Duodenal mucosa (tissue), 2 donors: ENCODE measurements around the gene C6orf47.

ENCODE experiments used
- H3K27ac ChIP-seq: one replicate; pipeline ENCODE4 v1.7.0; 2013; ENCODE audit warnings: low read depth, low read length
- H3K27me3 ChIP-seq, 2 donors: one replicate each; pipeline ENCODE4 v1.7.0; 2013; ENCODE audit warnings: low read length in 2 of 2, control low read depth in 1 of 2; ENCODE audit not compliant: insufficient read depth in 2 of 2, control insufficient read depth in 1 of 2
- H3K36me3 ChIP-seq, 2 donors: one replicate each; pipeline ENCODE4 v1.7.0; 2013; ENCODE audit warnings: low read length in 2 of 2, control low read depth in 1 of 2; ENCODE audit not compliant: insufficient read depth in 2 of 2, control insufficient read depth in 1 of 2
- H3K4me1 ChIP-seq, 2 donors: one replicate each; pipeline ENCODE4 v1.7.0; 2013; ENCODE audit warnings: low read length in 2 of 2, control low read depth in 1 of 2; ENCODE audit not compliant: insufficient read depth in 2 of 2, control insufficient read depth in 1 of 2
- H3K4me3 ChIP-seq, 2 donors: one replicate each; pipeline ENCODE4 v1.7.0; 2013; ENCODE audit warnings: low read length in 2 of 2, low read depth in 1 of 2
- H3K9ac ChIP-seq, 2 donors: one replicate each; pipeline ENCODE4 v1.7.0; 2013; ENCODE audit warnings: low read length in 2 of 2, low read depth in 1 of 2
- H3K9me3 ChIP-seq, 2 donors: one replicate each; pipeline ENCODE4 v1.7.0; 2013; ENCODE audit warnings: low read length in 2 of 2, control low read depth in 1 of 2; ENCODE audit not compliant: control insufficient read depth in 1 of 2

C6orf47 gene

DNA sequence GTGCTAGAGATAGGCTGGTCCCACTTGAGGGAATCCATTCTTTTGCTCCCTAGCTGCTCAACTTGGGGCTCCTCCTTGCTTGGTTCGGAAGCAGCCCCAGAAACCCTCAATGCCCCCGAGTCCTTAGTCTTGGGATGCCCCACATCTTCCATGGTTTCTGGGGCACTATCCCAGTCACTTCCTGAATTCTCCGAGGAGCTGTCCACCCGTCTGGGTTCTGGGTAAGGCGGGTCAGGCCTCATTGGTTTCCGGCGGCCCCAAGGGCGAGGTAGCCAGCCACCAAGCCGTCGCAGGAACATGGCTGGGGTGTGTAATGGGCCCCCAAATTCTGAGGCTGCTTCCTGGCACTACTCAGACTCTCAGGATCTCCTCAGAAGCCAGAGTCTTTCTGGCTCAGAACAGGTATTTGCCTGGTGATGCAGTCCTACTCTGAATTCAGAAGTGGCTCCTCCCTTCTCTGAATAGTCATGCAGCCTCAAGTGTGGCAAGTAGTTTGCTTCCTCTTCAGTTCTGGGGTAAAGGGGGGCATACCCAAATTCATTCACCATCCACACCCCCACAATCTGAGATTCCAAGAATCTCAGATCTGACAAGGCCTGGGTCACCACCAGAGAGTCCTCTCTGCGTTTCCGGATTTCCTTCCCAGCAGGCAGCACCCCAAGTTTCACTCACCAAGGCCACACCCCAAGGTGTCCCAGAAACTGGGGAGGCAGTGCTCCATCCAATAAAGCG is 763 bp downstream of the C6orf47 start:
- H3K27me3 ChIP-seq = no peaks in the 10 kb centered on the region
- peaks cover 71 to 79% of the 10 kb centered on the region in 2 donors for H3K4me1 ChIP-seq
- peaks cover 12 to 26% of the 10 kb centered on the region in 2 donors for H3K36me3 ChIP-seq

DNA sequence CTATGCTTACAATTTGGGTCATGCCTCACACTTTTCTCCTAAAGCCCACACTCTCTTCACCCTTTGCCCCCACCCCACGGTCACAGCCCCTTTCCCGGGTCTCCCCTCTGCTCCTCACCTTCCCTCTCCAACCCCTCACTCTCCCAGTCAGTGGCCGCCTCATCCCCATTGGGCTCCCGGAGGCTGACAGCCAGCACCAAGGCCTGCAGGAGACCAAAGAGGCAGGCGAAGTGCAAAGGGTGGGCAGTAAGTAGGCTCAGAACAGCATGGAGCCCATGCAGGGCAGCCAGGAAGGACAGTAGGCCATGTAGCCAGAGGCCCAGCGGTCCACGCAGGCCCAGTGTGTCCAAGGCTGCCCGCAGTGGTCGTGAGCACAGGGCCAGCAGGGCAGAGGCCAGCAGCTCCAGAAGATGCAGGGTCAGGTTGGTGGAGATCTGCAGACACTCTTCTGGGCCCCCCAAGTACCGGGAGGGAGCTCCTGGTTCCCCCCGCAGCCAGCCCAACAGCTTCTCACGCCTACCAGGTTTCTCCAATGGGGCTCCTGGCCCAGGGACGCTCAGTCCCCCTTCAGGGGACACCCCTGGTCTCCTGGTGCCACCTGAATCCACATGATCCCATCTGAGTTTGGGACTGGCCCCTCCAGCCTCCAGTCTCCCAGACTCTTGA is 1.5 kb downstream of the C6orf47 start:
- no peaks in the 10 kb centered on the region for H3K9me3 ChIP-seq
- peak overlapping the region; percentile 88 to 97 for H3K4me3 ChIP-seq
- peaks cover 12 to 26% of the 10 kb centered on the region in 2 donors for H3K36me3 ChIP-seq
- no peak overlapping the region for H3K27ac ChIP-seq
- H3K4me1 ChIP-seq = peaks cover 69 to 77% of the 10 kb centered on the region in 2 donors
- no peaks in the 10 kb centered on the region for H3K27me3 ChIP-seq
- peak overlapping the region; percentile 83 to 96 for H3K9ac ChIP-seq

More for the DNA sequence above, 763 bp downstream of the C6orf47 start:
- Histone ChIP-seq H3K9me3 (no peaks in the 10 kb centered on the region), H3K4me3 (peak overlapping the region; percentile 88 to 97), H3K9ac (peak overlapping the region; percentile 83 to 96), H3K27ac (peak overlapping the region; percentile 86)

DNA sequence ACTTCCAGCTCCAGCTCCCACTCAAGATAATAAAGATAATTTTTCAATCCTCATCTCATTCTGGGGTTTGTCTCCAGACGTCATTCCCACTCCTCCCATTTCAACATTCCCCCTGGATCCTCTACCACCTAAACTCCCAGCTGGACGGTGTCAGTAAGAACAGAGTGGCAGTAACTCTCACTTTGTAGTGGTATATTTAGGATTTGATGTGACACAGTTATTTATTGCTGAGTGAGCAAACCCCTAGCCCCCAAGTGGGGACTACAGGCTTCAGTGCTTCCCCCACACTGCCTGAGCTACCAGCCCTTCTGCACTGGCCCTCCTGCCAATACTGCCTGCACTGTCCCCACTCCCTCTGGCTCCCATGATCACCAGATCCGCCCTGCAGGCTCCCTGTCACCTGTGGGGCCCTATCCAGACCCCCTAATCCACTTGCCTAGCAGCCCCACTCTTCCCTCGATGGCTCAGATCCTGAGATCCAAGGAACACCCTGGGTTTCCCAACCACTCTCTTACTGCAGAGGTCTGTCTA is 2.4 kb downstream of the C6orf47 start:
- peak overlapping the region; percentile 30 to 88 for H3K4me3 ChIP-seq
- no peaks in the 10 kb centered on the region for H3K27me3 ChIP-seq
- H3K27ac ChIP-seq = no peak overlapping the region
- no peaks in the 10 kb centered on the region for H3K9me3 ChIP-seq
- H3K4me1 ChIP-seq = peaks cover 64 to 68% of the 10 kb centered on the region in 2 donors
- H3K36me3 ChIP-seq = peaks cover 12 to 26% of the 10 kb centered on the region in 2 donors
- peak overlapping the region in 1 of 2 donors; percentile 40 for H3K9ac ChIP-seq

DNA sequence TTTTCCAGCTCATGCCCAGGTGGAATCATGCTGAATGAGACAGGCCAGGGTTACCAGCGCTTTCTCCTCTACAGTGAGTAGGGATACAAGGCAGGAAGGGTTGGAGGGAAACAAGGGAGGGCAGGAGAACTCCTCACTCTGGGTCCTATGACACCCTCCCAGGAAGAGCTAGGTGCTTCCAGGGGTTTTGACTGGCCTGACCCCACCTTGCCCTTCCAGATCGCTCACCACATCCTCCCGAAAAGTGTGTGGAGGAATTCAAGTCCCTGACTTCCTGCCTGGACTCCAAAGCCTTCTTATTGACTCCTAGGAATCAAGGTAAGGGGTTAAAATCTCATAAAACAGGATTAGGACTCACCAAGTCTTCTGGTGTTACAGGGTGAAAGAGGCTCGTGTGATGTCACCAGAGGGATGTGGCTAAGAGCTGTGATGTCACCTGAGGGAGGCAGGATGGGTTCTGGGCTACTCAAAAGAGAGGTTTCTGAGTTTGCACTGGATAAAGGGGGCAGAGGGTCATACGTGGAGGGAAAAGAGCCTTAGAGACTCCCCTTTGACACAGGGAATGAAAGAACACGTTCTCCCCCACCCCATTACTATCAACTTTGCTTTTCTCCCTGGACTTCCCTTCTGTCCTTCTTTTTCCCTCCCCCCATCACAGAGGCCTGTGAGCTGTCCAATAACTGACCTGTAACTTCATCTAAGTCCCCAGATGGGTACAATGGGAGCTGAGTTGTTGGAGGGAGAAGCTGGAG is 3.0 kb downstream of the C6orf47 start:
- Histone ChIP-seq H3K4me1 (peaks cover 60 to 62% of the 10 kb centered on the region in 2 donors), H3K27ac (no peak overlapping the region), H3K4me3 (no peak overlapping the region), H3K36me3 (peaks cover 12 to 26% of the 10 kb centered on the region in 2 donors), H3K9ac (no peak overlapping the region), H3K9me3 (no peaks in the 10 kb centered on the region), H3K27me3 (no peaks in the 10 kb centered on the region)

DNA sequence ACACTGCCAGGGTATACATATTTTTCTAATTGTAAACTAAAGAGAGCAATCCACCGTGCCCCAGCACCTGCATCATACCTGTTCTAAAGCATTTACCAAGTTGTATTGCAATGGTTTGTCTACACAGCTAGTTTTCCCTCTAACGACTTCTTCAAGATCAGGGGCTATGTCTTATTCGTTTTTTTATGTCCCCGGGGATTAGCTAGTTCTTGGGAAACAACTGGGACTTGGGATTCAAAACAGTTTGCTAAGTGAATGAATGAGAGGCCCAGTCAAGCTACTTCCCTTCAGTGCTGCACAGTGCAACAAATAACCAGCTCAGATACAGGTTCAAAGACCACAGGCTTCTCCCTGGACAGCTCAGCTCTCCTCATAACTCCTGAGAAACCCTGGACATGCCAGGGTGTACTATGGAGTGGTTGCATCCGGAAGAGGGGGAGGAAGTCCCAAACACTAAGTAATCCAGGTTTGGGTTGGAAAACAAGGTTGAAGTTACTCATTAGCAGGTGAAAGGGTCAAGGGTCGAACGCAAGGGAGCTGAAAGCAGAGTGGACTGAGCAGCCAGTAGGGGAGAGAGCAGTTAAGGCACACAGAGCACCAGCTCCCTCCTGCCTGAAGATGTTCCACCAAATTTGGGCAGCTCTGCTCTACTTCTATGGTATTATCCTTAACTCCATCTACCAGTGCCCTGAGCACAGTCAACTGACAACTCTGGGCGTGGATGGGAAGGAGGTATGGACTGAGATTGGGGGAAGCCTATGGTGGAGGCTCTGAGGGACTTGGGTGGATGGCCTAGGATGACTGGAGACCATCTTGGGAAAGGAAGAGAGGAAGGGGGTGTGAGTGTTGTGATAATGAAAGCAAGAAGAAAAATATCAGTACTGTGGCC is 5.0 kb downstream of the C6orf47 start, which contains the start of gene APOM:
Gene APOM, plus strand, starts transcription at position 546 of the 889 bp plus-strand sequence. Its CDS starts 73 bp downstream, at position 619.
- Histone ChIP-seq H3K27ac (no peak within 1 kb of the TSS), H3K4me1 (peaks cover 50 to 55% of the 10 kb centered on the region in 2 donors), H3K27me3 (no peaks in the 10 kb centered on the region), H3K36me3 (peaks cover 8 to 23% of the 10 kb centered on the region in 2 donors), H3K9me3 (no peaks in the 10 kb centered on the region), H3K4me3 (peak within 1 kb of the TSS; percentile 13 to 36), H3K9ac (peak within 1 kb of the TSS in 1 of 2 donors; percentile 4)

DNA sequence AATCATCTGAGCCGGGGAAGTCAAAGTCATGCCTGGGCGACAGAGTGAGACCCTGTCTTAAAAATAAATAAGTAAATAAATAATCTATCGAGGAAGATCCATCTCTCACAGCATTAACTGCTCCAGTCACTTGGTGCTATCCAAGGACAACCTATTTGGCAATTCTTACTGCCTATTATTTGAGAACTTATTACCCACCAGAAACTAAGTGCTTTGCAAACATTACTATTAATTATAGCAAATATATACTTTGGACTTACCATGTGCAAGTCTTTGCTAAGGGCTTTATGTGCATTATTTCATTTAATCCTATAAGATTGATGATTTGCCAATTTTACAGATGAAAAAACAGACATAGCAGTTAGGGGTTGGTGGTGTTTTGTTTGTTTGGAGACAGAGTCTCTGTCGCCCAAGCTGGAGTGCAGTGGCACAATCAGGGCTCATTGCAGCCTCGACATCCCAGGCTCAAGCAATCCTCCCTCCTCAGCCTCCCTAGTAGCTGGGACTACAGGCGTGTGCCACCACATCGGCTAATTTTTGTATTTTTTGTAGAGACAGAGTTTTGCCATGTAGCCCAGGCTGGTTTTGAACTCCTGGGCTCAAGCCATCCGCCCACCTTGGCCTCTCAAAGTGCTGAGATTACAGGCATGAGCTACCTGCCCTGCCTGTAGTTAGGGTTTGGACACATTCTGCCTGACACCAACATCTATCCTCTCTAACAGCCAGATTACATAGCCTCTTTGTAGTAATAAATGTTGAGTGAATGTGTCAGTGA is 5.8 kb downstream of the C6orf47 start:
- Histone ChIP-seq H3K36me3 (peaks cover 8 to 25% of the 10 kb centered on the region in 2 donors), H3K4me3 (peak overlapping the region in 1 of 2 donors; percentile 36), H3K27ac (no peak overlapping the region), H3K4me1 (peaks cover 51% of the 10 kb centered on the region in 2 donors), H3K9me3 (no peaks in the 10 kb centered on the region), H3K27me3 (no peaks in the 10 kb centered on the region), H3K9ac (no peak overlapping the region)

DNA sequence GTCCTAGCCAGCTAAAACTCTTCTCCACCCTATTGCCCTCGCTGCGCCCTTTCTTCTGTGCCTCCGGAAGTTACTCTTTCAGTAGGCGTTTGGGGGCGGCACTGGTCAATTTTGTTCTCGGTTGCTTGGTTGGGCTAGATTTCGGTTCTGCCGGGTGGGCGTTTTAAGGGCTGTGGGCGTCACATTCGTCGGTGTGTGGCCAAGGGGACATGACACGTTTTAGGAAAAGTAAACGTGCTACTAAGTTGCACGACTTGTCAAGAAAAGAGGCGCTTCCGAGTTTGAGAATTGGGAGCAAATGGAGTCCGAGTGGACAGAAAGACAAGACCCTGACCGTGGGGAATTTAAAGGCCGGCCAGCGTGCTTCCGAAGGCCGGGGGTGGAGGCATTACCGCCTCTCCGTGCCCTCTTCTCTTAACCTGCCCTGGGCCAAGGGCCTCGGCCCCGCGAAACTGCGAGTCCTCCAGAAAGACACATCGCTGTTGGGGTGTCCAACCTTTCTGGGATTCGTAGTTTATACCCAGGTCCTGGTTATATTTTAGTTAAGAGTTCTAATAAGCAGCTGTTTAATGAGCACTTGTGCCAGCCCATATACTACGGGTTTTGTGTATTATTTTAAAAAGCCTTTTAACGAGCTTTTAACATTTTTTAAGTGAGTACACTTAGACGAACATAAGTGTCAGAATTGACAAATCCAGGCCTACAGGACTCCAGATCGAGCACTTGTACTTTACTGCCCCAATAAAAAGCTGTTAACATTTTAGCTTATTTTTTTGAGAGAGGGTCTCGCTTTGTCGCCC is 7.5 kb downstream of the C6orf47 start:
- Histone ChIP-seq H3K9me3 (no peaks in the 10 kb centered on the region), H3K4me1 (peaks cover 35 to 36% of the 10 kb centered on the region in 2 donors), H3K27me3 (no peaks in the 10 kb centered on the region), H3K9ac (peak overlapping the region; percentile 89 to 92), H3K4me3 (peak overlapping the region; percentile 77 to 96), H3K36me3 (peaks cover 22 to 39% of the 10 kb centered on the region in 2 donors), H3K27ac (peak overlapping the region; percentile 100)

DNA sequence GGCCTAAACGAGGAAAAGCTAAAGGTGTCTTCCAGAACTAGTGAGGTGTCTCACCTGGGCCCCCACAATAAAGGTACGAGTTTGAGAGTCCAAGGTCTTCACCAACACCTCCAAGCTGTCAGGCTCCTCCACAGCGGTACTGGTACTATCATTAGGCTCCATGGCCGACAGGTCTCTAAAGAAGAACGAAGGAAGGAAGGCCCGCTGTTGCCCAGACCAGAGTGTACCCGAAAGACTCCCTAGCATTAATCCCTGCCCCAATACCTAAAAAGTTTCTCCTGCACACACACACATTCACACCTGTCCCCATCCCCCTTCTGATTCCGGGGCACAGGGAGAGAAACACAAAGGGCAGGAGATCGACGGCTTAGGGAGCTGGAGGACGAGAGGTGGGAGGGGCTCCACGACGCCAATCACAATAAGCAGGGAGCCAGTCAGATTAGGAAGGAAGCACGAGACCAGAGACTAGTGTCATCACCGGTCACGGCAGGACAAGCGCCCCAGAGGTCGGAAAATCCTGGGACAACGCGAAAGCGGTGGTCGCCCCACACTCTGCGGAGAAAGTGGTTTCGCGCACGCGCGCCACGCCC is 8.9 kb downstream of the C6orf47 start:
- no peaks in the 10 kb centered on the region for H3K27me3 ChIP-seq
- H3K4me1 ChIP-seq = peaks cover 25 to 31% of the 10 kb centered on the region in 2 donors
- H3K4me3 ChIP-seq = peak overlapping the region; percentile 77 to 96
- peaks cover 21 to 43% of the 10 kb centered on the region in 2 donors for H3K36me3 ChIP-seq
- peak overlapping the region; percentile 89 to 92 for H3K9ac ChIP-seq
- no peaks in the 10 kb centered on the region for H3K9me3 ChIP-seq
- H3K27ac ChIP-seq = peak overlapping the region; percentile 100
